Activated T-helper 1 cell treated with anti-CD3 and anti-CD28 coated beads, Interleukin-2, amount 50 U/mL, for 16 hours (primary cell): ENCODE measurements around the gene CETP.

Experiments used
- DNase-seq, 2 donors: peaks; one replicate each; pipeline ENCODE4 v3.0.0-alpha.2; 2020; ENCODE audit warnings: low read depth in 1 of 2, low spot score in 1 of 2

CETP gene

DNA sequence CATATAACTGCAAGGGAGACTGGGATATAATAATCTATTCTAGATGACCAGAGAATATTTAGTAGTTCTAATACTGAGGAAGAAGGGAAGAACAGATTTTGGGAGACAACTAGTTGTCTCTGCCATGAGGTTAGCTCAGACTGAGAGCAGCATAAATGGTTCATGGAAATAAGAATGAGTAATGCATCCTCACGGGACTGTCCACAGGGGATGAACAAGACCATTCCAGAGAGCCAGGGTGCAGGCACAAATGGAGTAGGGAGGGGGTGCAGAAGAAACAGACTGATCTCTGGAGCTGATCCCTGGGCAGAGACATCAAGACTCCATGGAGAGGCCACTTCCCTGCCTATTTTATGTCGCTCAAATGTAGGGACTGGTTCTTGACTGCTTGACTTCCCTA, 58.0 kb downstream of the CETP start:
- DNase-seq: no peak

DNA sequence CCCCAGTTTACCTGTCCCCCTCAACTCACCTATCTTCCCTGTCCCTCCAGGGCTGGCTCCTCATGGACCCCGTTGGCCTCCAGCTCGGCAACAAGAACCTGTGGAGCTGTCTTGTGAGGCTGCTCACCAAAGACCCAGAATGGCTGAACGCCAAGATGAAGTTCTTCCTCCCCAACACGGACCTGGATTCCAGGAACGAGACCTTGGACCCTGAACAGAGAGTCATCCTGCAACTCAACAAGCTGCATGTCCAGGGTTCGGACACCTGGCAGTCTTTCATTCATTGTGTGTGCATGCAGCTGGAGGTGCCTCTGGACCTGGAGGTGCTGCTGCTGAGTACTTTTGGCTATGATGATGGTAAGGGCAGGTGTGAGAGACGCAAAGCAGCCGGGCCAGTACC, 58.9 kb downstream of the CETP start:
- no peak for DNase-seq

DNA sequence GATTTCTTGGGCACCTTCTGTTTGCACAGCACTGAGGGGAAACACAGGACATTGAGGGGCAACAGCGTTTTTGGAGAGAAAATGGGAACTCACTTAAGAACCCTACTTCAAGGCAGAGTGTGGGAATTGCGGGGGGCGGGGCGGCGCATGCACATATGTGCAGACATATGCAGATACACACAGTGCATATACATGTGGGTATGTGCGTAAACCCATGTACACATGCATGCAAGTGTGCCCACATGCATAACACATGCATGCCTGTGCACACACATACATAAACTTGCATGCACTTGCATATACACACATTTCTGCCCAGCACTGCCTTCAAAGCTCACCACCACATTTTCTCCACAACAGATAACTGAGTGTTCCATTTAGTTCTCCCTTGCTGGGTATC, 60.0 kb downstream of the CETP start:
- no peak for DNase-seq

DNA sequence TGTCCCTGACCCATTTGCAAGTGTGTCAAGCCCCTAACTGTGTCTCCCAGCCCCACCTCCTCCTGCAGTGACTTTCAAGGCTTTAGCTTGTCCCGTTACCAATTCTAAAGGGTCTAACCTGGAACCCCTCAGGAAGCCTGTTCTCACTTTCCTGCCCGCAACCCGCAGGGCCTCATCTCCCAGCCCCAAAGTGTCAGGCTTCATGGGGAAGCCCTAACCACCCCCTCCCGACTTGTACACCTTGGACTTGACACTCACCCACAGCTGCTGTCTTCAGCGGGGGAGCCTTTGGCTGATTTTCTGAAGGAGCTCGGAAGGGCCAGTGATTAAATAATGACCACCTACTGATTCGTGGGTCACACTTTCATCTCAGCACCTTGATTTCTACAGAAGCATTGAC, 60.7 kb downstream of the CETP start:
- DNase-seq: no peak

DNA sequence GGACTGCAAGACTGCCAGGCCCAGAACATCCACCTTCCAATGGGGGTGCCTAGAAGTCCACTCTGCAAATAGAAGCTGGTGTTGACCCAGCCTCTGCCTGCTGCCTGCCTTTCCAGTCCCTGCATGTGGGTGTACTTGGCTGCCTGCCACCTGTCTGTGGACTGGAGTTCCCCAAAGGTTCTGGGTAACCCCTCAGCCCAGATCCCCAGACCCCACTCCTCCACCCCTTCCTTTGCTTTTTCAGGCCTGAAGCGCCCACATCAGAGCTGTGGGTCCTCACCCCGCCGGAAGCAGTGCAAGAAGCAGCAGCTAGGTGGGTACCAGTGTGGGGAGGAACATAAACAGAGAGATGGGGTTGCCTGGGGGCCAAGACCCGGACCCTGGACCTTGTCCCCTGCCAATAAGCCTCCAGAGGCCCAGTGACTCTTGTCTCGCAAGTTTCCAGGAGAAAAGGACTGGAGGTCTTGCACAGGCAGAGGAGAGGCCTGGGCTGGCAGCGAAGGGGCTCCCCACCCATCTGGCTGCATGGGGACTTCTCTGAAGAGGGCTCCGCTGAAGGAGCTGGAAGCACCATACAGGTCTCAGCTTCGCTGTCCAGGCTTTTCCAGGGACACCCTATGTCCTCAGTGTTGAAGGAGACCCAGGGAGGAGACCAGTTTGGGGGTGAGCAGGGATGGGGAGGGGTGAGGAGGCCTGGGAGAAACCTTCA, 61.9 kb downstream of the CETP start:
- DNase-seq: peak; percentile 47 to 57

DNA sequence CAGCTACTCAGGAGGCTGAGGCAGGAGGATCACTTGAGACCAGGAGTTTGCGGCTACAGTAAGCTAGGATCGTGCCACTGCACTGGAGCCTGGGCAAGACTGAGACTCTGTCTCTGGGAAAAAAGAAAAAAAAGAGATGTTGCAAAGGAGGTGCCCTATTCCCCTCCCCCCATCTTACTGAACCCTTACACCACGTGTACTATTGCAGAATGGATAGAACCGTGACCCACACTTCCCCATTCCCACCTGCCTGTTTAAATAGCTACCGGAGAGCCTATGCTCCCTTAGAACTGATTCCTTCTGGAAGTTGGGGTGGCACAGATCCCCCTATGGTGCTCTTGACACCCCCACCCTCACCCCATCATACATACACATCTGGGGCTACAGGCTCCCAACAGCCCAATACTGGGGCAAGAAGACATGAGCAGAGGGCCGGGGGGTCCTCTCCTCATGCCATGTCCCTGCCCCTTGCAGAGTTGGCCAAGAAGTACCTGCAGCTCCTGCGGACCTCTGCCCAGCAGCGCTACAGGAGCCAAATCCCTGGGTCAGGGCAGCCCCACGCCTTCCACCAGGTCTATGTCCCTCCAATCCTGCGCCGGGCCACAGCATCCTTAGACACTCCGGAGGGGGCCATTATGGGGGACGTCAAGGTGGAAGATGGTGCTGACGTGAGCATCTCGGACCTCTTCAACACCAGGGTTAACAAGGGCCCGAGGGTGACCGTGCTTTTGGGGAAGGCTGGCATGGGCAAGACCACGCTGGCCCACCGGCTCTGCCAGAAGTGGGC, 63.3 kb downstream of the CETP start:
- DNase-seq: no peak

DNA sequence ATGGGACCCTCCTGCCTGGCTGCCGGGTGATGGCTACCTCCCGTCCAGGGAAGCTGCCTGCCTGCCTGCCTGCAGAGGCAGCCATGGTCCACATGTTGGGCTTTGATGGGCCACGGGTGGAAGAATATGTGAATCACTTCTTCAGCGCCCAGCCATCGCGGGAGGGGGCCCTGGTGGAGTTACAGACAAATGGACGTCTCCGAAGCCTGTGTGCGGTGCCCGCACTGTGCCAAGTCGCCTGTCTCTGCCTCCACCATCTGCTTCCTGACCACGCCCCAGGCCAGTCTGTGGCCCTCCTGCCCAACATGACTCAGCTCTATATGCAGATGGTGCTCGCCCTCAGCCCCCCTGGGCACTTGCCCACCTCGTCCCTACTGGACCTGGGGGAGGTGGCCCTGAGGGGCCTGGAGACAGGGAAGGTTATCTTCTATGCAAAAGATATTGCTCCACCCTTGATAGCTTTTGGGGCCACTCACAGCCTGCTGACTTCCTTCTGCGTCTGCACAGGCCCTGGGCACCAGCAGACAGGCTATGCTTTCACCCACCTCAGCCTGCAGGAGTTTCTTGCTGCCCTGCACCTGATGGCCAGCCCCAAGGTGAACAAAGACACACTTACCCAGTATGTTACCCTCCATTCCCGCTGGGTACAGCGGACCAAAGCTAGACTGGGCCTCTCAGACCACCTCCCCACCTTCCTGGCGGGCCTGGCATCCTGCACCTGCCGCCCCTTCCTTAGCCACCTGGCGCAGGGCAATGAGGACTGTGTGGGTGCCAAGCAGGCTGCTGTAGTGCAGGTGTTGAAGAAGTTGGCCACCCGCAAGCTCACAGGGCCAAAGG, 64.4 kb downstream of the CETP start:
- DNase-seq: no peak

DNA sequence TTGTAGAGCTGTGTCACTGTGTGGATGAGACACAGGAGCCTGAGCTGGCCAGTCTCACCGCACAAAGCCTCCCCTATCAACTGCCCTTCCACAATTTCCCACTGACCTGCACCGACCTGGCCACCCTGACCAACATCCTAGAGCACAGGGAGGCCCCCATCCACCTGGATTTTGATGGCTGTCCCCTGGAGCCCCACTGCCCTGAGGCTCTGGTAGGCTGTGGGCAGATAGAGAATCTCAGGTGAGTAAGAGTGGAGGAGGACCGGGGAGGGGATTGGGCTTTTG, 65.0 kb downstream of the CETP start:
- no peak for DNase-seq

DNA sequence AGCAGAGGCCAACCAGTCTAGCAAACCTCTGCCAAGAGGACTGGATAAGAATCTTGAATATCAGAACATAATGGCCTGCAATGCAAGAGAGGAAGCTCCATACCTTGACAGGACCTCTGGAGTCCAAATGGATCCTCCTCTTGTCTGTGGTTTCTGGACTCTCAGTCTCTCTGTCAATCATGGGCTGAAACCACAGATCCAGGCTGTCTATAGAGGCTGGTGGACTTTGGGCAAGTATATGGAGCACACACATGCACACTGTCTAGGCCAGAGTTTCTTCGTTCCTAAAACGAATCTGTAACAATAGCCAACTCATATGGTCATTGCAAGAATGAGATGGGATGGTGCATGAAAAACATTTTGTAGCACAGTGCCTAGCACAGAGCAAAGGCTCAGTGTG, 65.3 kb downstream of the CETP start:
- DNase-seq: no peak

DNA sequence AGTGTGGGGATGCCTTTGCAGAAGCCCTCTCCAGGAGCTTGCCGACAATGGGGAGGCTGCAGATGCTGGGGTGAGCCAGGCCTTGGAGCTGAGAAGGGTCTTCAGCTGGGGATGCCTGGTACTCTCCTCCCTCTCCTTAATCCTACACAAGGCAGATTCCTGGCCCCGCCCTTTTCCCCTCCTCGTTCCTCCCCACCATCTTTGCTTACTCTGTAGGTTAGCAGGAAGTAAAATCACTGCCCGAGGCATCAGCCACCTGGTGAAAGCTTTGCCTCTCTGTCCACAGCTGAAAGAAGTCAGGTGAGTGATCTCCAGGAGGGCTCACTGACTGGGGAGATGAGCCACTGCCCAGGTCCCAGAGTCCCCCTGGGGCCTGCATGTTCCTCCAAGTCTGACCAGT, 66.3 kb downstream of the CETP start:
- no peak for DNase-seq

DNA sequence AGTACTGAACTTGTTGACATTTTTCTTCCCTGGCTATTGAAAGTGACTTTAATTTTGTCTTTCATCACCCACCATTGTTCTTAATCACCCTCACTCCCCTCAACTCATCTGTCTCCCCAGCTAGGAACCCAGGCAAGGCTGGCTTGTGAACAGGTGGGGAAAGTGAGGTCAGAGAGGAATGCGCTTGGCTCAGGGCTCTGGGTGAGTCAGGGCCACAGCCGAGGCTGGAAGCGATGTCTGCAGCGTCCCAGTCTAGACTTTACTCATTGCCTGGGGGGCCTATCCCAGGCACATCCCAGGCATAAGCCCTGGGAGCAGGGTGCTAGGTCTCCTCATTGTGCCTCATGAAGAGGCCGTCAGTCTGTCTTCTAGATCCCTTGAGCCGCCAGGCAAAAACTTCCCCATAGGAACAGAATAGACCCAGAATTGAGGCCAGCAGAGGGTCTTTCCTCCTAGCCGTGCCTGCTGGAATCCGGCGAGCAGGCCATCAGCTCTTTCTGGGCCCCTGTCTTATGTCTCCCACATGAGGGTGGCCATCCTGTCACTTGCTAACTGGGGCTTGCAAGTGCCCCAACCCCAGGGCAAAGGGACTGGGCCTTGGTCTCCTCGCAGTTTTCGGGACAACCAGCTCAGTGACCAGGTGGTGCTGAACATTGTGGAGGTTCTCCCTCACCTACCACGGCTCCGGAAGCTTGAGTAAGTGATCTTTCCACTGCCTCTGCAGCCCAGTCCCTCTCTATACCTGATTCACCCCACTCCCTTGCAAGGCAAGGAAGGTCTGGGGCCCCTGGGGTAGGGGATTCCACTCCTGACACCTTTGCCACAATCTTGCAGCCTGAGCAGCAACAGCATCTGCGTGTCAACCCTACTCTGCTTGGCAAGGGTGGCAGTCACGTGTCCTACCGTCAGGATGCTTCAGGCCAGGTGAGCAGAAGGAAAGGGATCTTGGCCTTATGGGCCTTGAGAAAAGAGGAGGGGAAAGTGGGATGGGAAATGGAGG, 67.7 kb downstream of the CETP start:
- no peak for DNase-seq

DNA sequence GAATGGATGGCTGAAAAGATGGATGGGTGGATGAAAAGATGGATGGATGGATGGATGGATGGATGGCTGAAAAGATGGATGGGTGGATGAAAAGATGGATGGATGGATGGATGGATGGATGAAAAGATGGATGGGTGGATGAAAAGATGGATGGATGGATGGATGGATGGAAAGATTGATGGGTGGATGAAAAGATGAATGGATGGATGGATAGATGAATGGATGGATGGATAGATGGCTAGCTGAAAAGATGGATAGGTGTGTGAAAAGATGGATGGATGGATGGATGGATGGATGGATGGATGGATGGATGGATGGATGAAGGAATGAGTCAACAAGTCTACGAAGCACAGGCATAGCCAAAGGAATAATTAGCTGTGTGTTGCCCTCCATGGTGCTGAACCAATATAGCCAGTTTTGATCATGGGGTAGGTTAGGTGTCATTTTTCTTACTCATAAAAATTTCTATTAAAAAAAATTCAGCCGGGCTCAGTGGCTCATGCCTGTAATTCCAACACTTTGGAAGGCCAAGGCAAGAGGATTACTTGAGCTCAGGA, 68.7 kb downstream of the CETP start:
- DNase-seq: no peak

DNA sequence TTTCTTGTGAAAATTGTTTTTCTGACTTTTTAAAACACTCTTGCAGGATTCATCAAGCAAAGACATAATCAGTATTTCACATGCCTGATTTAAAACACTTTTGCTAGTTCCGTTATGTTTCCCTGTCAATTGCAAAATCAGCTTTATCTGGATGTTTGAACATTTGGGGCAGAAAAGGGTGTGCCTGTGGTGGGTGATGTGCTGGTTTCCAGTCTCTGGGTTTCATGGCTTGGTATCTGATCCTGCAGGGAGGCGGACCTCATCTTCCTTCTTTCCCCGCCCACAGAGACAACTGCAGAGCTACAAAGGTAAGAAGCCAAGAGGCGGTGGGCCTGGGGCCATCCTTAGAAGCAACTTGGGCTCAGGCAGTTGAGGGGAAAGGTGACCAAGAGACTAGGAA, 69.4 kb downstream of the CETP start:
- no peak for DNase-seq

DNA sequence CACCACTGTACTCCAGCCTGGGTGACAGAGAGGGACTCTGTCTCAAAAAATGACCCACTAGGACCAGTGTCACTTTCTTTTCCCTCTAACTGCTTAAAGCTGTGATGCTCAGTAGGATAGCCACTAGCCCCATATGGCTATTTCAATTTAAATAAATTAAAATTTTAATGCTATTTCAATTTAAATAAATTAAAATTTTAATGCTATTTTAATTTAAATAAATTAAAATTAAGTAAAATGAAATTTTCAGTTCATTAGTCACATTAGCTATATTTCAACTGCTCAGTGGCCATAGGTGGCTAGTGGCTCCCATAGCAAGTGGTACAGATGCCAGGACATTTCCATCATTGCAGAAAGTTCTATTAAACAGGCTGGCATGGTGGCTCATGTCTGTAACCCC, 70.6 kb downstream of the CETP start:
- DNase-seq: no peak

DNA sequence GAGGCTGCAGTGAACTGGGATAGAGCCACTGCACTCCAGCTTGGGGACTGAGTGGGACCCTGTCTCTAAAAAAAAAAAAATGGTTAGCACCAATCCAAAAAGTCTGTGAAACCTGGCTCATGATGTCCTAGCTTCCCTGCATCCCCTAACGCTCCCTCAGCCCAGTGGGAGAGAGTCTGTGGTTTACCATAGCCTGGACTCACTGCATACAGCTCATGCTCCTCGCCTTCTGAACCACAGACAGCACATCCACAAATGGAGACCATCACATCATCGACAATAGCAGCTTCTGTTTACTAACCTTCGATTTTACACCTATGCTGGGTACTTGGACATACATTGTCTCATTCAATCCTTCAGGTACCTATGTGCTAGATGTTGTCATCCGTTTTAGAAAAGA, 71.2 kb downstream of the CETP start:
- DNase-seq: no peak
